Measurements from ENCODE around the gene MOB3C.
A peak's percentile ranks its signal among the peaks of the same experiment; 100 is the strongest.

Gene MOB3C

GRCh38 chr1:46639547-46639946 is 22.9 kb upstream of the MOB3C start:
- FAIRE-seq (no peak), DNase-seq (ENCODE audit: low spot score) (no peak)

DNA sequence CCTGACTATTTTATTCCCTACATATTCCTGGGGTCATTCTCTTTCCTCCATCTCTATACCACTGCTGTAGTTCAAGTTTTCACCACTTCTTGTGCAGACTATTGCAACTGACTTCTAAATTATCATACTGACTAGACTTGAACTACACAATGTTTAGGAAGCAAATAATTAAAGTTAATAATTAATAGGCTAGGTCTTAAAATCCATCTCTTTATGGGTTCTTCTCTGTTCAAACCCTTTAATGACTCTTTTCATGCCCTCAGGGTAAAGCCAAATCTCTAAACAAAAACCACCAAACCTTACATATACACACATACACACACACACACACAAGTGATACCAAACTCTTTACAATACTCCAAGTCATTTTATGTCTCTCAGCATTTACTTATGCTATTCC is 22.3 kb upstream of the MOB3C start:
- DNase-seq (ENCODE audit: low spot score) (no peak), FAIRE-seq (no peak)

- FAIRE-seq (no peak), DNase-seq (ENCODE audit: low spot score) (no peak)
These were observed 21.0 kb upstream of the MOB3C start for GRCh38 chr1:46637444-46638083.

DNA sequence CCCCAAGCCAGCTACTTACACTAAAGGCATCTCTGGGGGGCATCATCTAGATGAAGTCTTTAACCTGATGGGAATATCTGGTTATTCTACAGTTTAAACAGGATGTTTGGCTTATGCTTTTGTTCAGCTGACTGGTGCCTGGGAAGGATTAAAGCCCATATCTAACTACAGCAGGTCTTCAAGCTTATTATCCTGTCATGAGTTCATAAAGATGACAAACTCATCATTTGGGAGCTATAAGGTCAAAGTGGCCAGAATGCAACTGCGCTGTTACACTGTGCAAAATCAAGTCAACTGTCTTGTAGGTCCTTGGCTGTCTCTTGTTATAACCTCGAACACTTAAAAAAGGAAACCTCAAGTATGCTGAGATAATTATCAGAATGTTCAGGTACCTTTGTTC is 18.6 kb upstream of the MOB3C start:
- no peak for DNase-seq (ENCODE audit: low spot score)
- FAIRE-seq, result no peak

DNA sequence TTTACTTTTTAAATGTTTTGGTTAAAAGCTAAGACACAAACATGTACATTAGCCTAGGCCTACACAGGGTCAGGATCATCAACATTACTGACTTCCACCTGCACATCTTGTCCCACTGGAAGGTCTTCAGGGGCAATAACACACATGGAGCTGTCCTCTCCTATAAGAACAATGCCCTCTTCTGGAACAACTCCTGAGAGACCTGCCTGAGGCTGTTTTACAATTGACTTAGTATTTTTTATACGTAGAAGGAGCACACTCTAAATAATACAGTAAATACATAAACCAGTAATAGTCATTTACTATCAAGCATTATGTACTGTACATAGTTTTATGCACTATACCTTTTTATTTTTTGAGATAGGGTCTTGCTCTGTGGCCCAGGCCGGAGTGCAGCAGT is 14.1 kb upstream of the MOB3C start:
- DNase-seq (ENCODE audit: low spot score) (no peak), FAIRE-seq (no peak)

GRCh38 chr1:46623743-46624644 is 7.4 kb upstream of the MOB3C start:
- DNase-seq (ENCODE audit: low spot score) (no peak), FAIRE-seq (no peak)

- FAIRE-seq, result no peak
- DNase-seq (ENCODE audit: low spot score), result no peak
These were observed 5.7 kb upstream of the MOB3C start for GRCh38 chr1:46622344-46622743.

- DNase-seq (ENCODE audit: low spot score) (no peak), FAIRE-seq (no peak)
These were observed 5.3 kb upstream of the MOB3C start for GRCh38 chr1:46621930-46622329.

DNA sequence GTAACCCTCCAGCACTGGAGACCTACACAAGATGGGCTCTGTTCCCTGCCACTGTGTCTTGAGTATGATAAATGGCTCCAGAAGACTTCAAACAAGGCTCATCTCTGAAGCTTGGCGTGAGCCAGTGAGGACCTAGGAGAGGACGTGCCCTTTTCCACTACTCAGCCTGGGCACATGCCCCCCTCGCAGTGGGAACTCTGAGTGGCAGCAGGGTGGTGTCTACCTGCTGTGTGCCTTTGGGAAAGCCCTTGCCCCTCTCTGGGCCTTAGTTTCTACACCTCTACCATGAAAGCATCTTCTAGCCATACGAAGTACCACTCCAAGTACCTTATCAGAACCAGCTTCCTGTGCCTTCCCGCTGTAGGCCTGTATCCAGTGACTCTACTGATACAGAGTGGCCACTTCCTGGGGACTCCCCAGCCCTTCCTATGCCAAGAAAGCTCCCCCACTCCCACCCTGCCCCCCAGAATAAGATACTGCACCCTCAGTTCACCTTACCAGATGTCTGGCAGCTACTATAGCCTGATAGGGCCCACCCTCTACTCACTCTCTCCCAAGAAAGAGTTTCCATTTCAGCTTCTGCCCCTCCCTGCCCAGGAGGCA is 3.1 kb upstream of the MOB3C start:
- no peak for DNase-seq (ENCODE audit: low spot score)
- FAIRE-seq, result no peak

DNA sequence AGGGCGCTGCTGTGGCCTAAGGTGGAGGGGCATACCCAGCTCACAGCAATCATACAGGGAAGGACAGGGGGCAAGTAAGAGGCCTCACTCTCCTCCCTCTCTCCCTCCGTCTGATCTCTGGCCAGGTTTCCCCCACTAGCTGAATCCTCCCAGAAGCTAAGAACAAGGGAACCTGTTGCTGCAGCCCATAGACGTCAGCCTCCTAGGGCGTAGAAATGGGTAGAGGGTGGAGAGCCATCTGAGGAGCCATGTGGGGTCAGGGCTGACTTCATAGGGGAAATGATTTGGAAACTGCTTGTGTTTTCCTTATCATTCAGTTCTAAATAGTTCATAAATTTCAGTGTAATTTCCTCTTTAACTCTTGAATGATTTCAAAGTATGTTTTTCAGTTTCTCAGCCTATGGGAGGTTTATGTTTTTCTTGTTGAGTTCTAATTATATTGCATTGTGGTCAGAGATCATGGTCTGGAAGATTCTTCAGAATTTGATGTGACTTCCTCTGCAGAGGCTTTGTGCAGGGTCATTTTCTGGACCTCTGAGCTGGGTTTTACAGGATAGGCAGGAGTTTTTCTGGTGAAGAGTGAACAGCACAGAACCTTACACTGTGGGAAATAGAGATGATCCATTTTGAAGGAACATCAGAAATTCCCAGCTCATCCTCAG is 2.3 kb upstream of the MOB3C start:
- no peak for DNase-seq (ENCODE audit: low spot score)
- FAIRE-seq, result no peak

DNA sequence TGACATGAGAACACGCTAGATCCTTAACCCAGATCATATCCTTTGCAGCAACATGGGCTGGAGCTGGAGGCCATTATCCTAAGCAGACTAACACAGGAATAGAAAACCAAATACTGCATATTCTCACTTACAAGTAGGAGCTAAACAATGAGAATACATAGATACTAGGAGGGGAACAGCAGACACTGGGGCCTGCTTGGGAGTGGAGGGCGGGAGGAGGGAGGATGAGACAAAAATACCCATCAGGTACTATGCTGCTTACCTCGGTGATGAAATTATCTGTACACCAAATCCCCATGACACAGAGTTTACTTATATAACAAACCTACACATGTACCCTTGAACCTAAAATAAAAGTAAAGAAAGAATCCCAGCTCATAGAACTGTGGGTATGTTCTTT is 1.2 kb upstream of the MOB3C start:
- no peak for FAIRE-seq
- DNase-seq (ENCODE audit: low spot score), result no peak

GRCh38 chr1:46617108-46617800 is 643 bp upstream of the MOB3C start:
- no peak for FAIRE-seq
- no peak for DNase-seq (ENCODE audit: low spot score)

DNA sequence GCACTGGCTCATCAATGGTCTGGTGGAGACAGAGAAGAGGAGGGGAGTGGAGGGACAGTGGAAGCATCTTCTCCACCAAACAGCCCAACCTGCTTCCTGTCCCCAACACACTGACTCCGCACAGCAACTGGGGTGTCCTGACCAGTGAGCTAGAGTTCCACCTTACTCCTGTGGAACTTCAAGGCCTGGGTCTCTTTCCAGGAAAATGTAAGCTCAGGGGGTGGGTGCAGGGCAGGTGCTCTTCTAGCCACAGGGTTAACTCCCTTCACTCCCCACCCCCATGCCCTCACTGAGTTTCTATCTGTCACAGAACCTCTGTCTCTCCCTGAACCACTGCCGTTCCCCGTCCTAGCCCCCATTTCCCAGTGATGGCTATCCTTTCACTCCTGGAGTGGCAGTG is 876 bp downstream of the MOB3C start:
- DNase-seq (ENCODE audit: low spot score), result no peak
- FAIRE-seq, result no peak

DNA sequence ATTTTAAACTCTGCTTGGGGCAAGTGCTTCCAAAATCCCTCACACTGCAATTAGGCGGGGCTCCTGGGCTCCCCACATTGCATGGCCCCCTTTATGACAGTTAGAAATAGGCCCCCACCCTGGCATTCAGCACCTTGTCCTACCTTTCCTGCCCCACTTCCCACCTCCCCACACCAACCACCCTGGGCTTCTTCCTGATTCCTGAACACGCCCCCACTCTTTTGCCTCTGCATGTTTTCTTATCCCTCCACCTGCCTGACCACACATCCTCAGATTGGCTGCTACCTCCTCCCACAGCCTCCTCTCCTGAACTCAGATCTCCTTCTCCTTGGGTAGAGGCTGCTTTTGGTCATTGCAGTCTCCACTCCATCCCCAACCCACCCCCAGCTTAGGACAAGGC is 1.5 kb downstream of the MOB3C start:
- no peak for FAIRE-seq
- no peak for DNase-seq (ENCODE audit: low spot score)

DNA sequence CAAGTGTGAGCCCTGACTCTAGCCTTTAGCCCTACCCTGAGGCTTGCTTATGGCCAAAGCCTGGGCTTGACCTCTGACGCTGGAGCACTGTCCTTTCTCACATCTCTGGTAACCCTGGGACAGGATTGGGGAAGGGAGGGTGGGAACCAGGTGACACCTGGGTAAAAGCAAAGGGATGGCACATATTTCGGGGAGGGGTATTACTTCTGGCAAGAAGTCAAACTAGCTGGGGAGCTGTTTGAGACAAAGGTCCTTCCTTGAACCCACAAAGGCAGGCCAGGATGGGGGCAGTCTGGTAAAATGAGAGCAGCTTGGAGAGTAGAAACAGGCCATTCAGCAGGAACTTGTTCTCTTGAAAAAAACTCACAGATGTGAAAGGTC is 2.0 kb downstream of the MOB3C start:
- no peak for FAIRE-seq
- no peak for DNase-seq (ENCODE audit: low spot score)

GRCh38 chr1:46613661-46614603 is 2.7 kb downstream of the MOB3C start:
- FAIRE-seq (no peak), DNase-seq (ENCODE audit: low spot score) (no peak)

GRCh38 chr1:46612937-46613660 is 3.5 kb downstream of the MOB3C start:
- FAIRE-seq, result no peak
- DNase-seq (ENCODE audit: low spot score), result no peak

GRCh38 chr1:46611691-46612221 is 4.9 kb downstream of the MOB3C start:
- FAIRE-seq (no peak), DNase-seq (ENCODE audit: low spot score) (peak; percentile 25)

DNA sequence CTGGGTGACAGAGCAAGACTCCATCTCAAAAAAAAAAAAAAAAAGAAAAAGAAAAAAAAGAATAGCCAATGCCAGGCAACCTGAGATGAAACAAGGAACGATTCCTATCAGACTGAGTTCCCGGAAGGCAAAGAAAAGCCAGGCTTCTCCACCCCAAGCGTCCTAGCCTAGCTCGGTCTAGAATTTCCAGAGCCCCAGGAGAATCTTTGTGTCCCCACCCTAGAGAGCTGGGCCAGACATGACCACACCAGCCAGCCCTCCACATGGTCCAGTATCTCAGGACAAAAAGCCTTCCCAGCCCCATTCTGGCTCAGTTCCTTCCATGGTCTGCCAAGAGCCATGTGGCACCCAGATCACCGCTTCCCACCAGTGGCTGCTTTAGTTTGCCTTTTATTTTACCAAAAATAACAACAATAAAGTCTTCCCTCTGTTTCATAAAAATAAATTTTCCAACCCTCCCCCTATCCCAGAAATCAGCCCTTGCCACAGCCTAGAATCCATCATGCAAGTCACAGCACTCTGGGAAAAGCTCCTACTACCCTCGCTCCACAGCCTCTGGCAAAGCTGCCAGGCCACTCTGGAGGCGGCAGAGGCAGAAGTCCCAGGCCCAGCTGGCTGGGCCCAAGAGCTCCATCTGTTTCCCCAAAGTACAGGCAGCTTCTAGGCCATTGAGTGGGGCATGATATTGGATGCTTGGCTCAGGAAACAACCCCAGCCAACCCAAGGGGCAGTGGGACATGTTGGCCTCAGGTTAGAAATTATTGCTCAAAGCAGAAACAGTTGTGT is 9.1 kb downstream of the MOB3C start:
- DNase-seq (ENCODE audit: low spot score) (no peak), FAIRE-seq (no peak)

All from urothelium cell line (cell line).